Esophagus (tissue), 2 donors: ENCODE results near the gene CDKN1A. TPM values are rescaled to one million over a fixed set of nuclear protein-coding genes. Genes with fewer than 3 reads are reported as not detected.

Source experiments
- H3K27ac ChIP-seq, 2 donors: one replicate each; pipeline ENCODE4 v1.5.1; 2013; ENCODE audit warnings: low read depth in 2 of 2, mild to moderate bottlenecking in 2 of 2, inconsistent platforms in 1 of 2, low read length in 1 of 2, moderate library complexity in 1 of 2
- H3K27me3 ChIP-seq, 2 donors: one replicate each; pipeline ENCODE4 v1.6.1; 2013; ENCODE audit warnings: low read length in 2 of 2, control low read depth in 1 of 2, mild to moderate bottlenecking in 1 of 2; ENCODE audit not compliant: insufficient read depth in 2 of 2, control insufficient read depth in 1 of 2
- H3K36me3 ChIP-seq, 2 donors: one replicate each; pipeline ENCODE4 v1.6.1; 2013; ENCODE audit warnings: low read length in 1 of 2; ENCODE audit not compliant: control insufficient read depth in 2 of 2, insufficient read depth in 2 of 2
- H3K4me1 ChIP-seq, 2 donors: one replicate each; pipeline ENCODE4 v1.6.1; 2013; ENCODE audit warnings: low read length in 1 of 2; ENCODE audit not compliant: control insufficient read depth in 2 of 2, insufficient read depth in 2 of 2
- H3K4me3 ChIP-seq, 2 donors: one replicate each; pipeline ENCODE4 v1.5.1; 2013; ENCODE audit warnings: low read length in 2 of 2, mild to moderate bottlenecking in 2 of 2, low read depth in 1 of 2, moderate library complexity in 1 of 2
- H3K9me3 ChIP-seq, 2 donors: one replicate each; pipeline ENCODE4 v1.6.1; 2013; ENCODE audit warnings: mild to moderate bottlenecking in 2 of 2, low read depth in 1 of 2, low read length in 1 of 2, moderate library complexity in 1 of 2; ENCODE audit not compliant: control insufficient read depth in 2 of 2, insufficient read depth in 1 of 2
- WGBS, 2 donors: extraction: QIAGEN DNeasy Blood & Tissue Kit; methylation state at CpG; one replicate each; pipeline ENCODE4 v1.1.7; 2013; 5-methylcytosine and 5-hydroxymethylcytosine counted together
- polyA plus RNA-seq, 2 donors: library from polyadenylated mRNA; stranded (reverse); fragments of 200-250 nt; gene quantifications; one replicate each; pipeline ENCODE4 v1.2.3, GENCODE V29; 2013
- donor health status: healthy with polysubstance abuse.
- donor health status: Bipolar disorder and iron deficiency.

CDKN1A gene
- polyA plus RNA-seq, 2 donors: 36.9 to 114 TPM

GRCh38 chr6:36665180-36665579 is 13.3 kb upstream of the CDKN1A start:
- H3K27me3 ChIP-seq: no peaks in the 10 kb centered on the region
- H3K36me3 ChIP-seq: no peaks in the 10 kb centered on the region
- H3K4me3 ChIP-seq: no peak overlapping the region
- no peaks in the 10 kb centered on the region for H3K9me3 ChIP-seq
- no peak overlapping the region for H3K27ac ChIP-seq
- 88 to 89% methylated on average over 4 of the region's 4 CpGs for WGBS, 2 donors
- peaks cover 2 to 23% of the 10 kb centered on the region in 2 donors for H3K4me1 ChIP-seq

GRCh38 chr6:36666287-36666686 is 12.2 kb upstream of the CDKN1A start:
- Histone ChIP-seq H3K36me3 (no peaks in the 10 kb centered on the region), H3K27me3 (no peaks in the 10 kb centered on the region), H3K4me3 (no peak overlapping the region), H3K27ac (no peak overlapping the region), H3K4me1 (peaks cover 2 to 18% of the 10 kb centered on the region in 2 donors), H3K9me3 (no peaks in the 10 kb centered on the region)
- WGBS, 2 donors: 90 to 95% methylated on average over 2 of the region's 2 CpGs

GRCh38 chr6:36666826-36667591 is 11.5 kb upstream of the CDKN1A start:
- Histone ChIP-seq H3K27ac (peak overlapping the region; percentile 50 to 68), H3K4me1 (peaks cover 2 to 13% of the 10 kb centered on the region in 2 donors), H3K36me3 (no peaks in the 10 kb centered on the region), H3K9me3 (no peaks in the 10 kb centered on the region), H3K27me3 (no peaks in the 10 kb centered on the region), H3K4me3 (no peak overlapping the region)
- 42 to 44% methylated on average over 9 of the region's 9 CpGs for WGBS, 2 donors

GRCh38 chr6:36668591-36668990 is 9.9 kb upstream of the CDKN1A start:
- H3K4me1 ChIP-seq: peaks cover 2 to 5% of the 10 kb centered on the region in 2 donors
- 86 to 89% methylated on average over 7 of the region's 7 CpGs for WGBS, 2 donors
- no peaks in the 10 kb centered on the region for H3K36me3 ChIP-seq
- no peak overlapping the region for H3K27ac ChIP-seq
- no peaks in the 10 kb centered on the region for H3K27me3 ChIP-seq
- no peaks in the 10 kb centered on the region for H3K9me3 ChIP-seq
- no peak overlapping the region for H3K4me3 ChIP-seq

DNA sequence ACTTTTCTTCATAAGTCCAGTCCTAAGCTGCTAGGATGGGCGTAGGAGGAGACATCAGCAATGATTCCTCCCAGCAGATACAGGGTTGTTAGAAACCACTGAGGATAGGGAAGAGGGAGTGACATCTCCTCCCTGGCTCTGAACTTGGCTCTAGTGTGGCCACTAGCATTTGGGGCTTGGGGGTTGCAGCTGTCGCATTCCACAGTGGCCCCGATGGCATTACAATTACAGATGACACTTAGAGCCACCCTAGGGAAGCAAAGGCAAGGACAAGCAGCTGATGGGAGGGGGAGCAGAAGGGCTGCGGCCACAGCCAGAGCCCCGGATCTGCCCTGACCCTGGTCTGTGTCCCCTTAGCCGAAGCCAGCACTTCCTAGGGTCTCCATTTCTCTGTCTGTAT is 9.5 kb upstream of the CDKN1A start:
- H3K27ac ChIP-seq: no peak overlapping the region
- no peaks in the 10 kb centered on the region for H3K27me3 ChIP-seq
- H3K9me3 ChIP-seq: no peaks in the 10 kb centered on the region
- H3K4me3 ChIP-seq: no peak overlapping the region
- H3K36me3 ChIP-seq: no peaks in the 10 kb centered on the region
- 92 to 93% methylated on average over 6 of the region's 6 CpGs for WGBS, 2 donors
- H3K4me1 ChIP-seq: peaks cover 2 to 5% of the 10 kb centered on the region in 2 donors

DNA sequence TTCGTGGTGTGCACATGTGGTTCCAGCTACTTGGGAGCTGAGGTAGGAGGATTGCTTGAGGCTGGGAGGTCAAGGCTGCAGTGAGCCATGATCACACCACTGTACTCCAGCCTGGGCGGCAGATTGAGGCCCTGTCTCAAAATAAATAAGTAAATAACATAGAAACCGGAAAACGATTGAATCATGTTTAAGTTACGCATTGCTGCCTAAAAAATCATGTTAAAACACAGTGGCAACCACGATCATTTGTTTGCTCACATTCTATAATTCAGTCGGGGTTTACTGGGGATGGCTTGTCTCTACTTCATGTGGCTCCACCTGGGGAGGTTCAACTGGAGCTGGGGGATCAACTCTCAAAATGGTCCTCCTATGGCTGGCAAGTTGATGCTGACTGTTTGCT is 8.2 kb upstream of the CDKN1A start:
- Histone ChIP-seq H3K4me3 (no peak overlapping the region), H3K27me3 (no peaks in the 10 kb centered on the region), H3K27ac (no peak overlapping the region), H3K4me1 (peaks cover 2 to 5% of the 10 kb centered on the region in 2 donors), H3K9me3 (no peaks in the 10 kb centered on the region), H3K36me3 (no peaks in the 10 kb centered on the region)
- WGBS, 2 donors: 93 to 96% methylated on average over 7 of the region's 7 CpGs

GRCh38 chr6:36671687-36672375 is 6.7 kb upstream of the CDKN1A start:
- Histone ChIP-seq H3K36me3 (no peaks in the 10 kb centered on the region), H3K27me3 (no peaks in the 10 kb centered on the region), H3K9me3 (no peaks in the 10 kb centered on the region), H3K4me1 (peaks cover 5 to 6% of the 10 kb centered on the region in 2 donors), H3K4me3 (no peak overlapping the region), H3K27ac (no peak overlapping the region)
- 78 to 81% methylated on average over 6 of the region's 6 CpGs for WGBS, 2 donors

DNA sequence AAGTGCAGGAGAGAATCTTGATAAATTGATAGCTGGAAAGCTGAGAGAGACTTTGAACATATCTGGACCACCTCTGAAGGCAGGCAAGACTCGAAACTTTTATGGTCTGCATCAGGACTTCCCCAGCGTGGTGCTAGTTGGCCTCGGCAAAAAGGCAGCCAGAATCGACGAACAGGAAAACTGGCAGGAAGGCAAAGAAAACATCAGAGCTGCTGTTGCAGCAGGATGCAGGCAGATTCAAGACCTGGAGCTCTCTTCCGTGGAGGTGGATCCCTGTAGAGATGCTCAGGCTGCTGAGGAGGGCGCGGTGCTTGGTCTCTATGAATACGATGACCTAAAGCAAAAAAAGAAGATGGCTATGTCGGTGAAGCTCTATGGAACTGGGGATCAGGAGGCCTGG is 4.6 kb upstream of the CDKN1A start:
- Histone ChIP-seq H3K9me3 (no peaks in the 10 kb centered on the region), H3K27ac (no peak overlapping the region), H3K4me1 (peaks cover 2 to 7% of the 10 kb centered on the region in 2 donors), H3K27me3 (no peaks in the 10 kb centered on the region), H3K36me3 (no peaks in the 10 kb centered on the region), H3K4me3 (no peak overlapping the region)
- 81 to 84% methylated on average over 10 of the region's 10 CpGs for WGBS, 2 donors

DNA sequence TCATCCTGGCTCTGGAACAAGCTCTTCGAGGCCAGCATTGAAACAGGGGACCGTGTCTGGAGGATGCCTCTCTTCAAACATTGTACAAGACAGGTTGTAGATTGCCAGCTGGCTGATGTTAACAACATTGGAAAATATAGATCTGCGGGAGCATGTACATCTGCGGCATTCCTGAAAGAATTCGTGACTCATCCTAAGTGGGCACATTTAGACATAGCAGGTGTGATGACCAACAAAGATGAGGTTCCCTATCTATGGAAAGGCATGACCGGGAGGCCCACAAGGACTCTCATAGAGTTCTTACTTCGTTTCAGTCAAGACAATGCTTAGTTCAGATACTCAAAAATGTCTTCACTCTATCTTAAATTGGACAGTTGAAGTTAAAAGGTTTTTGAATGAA is 3.6 kb upstream of the CDKN1A start:
- no peaks in the 10 kb centered on the region for H3K36me3 ChIP-seq
- H3K27me3 ChIP-seq: no peaks in the 10 kb centered on the region
- no peak overlapping the region for H3K27ac ChIP-seq
- no peaks in the 10 kb centered on the region for H3K9me3 ChIP-seq
- no peak overlapping the region for H3K4me3 ChIP-seq
- H3K4me1 ChIP-seq: peaks cover 2 to 7% of the 10 kb centered on the region in 2 donors
- WGBS, 2 donors: 69 to 82% methylated on average over 7 of the region's 7 CpGs
